HepG2 (cell line): ENCODE data around the gene ST8SIA1. TPM values are rescaled to one million over a fixed set of nuclear protein-coding genes. Genes with fewer than 3 reads are reported as not detected.

Experiments
- ATAC-seq: fragments of 200-7000 bp; cut with Tn5 transposase; 3 replicates; pipeline ENCODE4 v1.9.1; 2020; ENCODE audit warnings: mild to moderate bottlenecking, moderate library complexity
- BruUV-seq: library from RNA; stranded (reverse); fragments of 400-500 nt; replicated peaks from 2 replicates; lab custom pipeline; 2021; lab: Mats Ljungman, UMichigan
- CTCF ChIA-PET: fragments of 300-600 bp; formaldehyde crosslinking; extraction: SDS; loops from one replicate; lab custom pipeline; 2021; ENCODE audit warnings: low total read pairs, inconsistent platforms, low intra/inter-chr PET ratio; lab: Yijun Ruan, JAX
- POLR2A ChIA-PET: fragments of 350-600 bp; sonication (Branson Sonifier 250); formaldehyde crosslinking; loops from one replicate; lab custom pipeline; 2020; ENCODE audit warnings: antibody characterized with exemption, inconsistent platforms; lab: Yijun Ruan, JAX
- DNase-seq: peaks from one replicate; pipeline ENCODE4 v3.0.0-alpha.2; 2015; ENCODE audit warnings: low spot score
- FAIRE-seq: peaks from 3 replicates; lab custom pipeline; 2011; peaks lifted over from hg19 to GRCh38; lab: Jason Lieb, UNC
- H2AFZ ChIP-seq: one replicate; pipeline ENCODE4 v1.6.1; 2011; ENCODE audit warnings: low read length, inconsistent platforms
- H3K27ac ChIP-seq: fragments of 300-600 bp; 3 replicates; pipeline ENCODE4 v1.8.0; 2011; ENCODE audit warnings: mixed run types, mild to moderate bottlenecking, mixed read lengths, low read length, inconsistent platforms; ENCODE audit not compliant: insufficient read depth; ENCODE audit errors: extremely low read length
- H3K27me3 ChIP-seq, 2 experiments: fragments of 200-600 bp in 1 of 2; 2 replicates in 1 of 2; 3 replicates in 1 of 2; pipeline versions ENCODE4 v1.6.0 to v1.8.0; 2011; ENCODE audit warnings: low read length in 2 of 2, mild to moderate bottlenecking in 2 of 2, moderate library complexity in 2 of 2, inconsistent platforms in 1 of 2; ENCODE audit not compliant: insufficient read depth in 2 of 2, control insufficient read depth in 1 of 2
- H3K36me3 ChIP-seq, 2 experiments: fragments of 200-600 bp in 1 of 2; replicated peaks in 1 of 2; 2 replicates in 1 of 2; 3 replicates in 1 of 2; pipeline versions ENCODE4 v1.5.1 to v1.8.0; 2011; ENCODE audit warnings: low read length in 2 of 2, inconsistent platforms in 1 of 2; ENCODE audit not compliant: insufficient read depth in 2 of 2, control insufficient read depth in 1 of 2
- H3K4me1 ChIP-seq: 2 replicates; pipeline ENCODE4 v1.5.1; 2012; ENCODE audit warnings: low read length, inconsistent platforms; ENCODE audit not compliant: insufficient read depth
- H3K4me2 ChIP-seq: 2 replicates; pipeline ENCODE4 v1.6.0; 2011; ENCODE audit warnings: low read depth, low read length, inconsistent platforms
- H3K4me3 ChIP-seq, 3 experiments: fragments of 200-600 bp in 1 of 3; sonication (generic), shearing (Covaris generic) in 1 of 3; replicated peaks in 1 of 3; 2 replicates each; pipeline ENCODE4 v1.5.1; 2011 to 2016; ENCODE audit warnings: low read length in 3 of 3, inconsistent platforms in 2 of 3, low read depth in 2 of 3, mild to moderate bottlenecking in 2 of 3, control low read depth in 1 of 3, mixed read lengths in 1 of 3; ENCODE audit not compliant: insufficient read depth in 1 of 3
- H3K79me2 ChIP-seq: one replicate; pipeline ENCODE4 v1.6.1; 2011; ENCODE audit warnings: low read length, inconsistent platforms; ENCODE audit not compliant: insufficient read depth
- H3K9ac ChIP-seq: 2 replicates; pipeline ENCODE4 v1.6.0; 2011; ENCODE audit warnings: mild to moderate bottlenecking, low read depth, low read length, inconsistent platforms; ENCODE audit not compliant: insufficient read depth
- H3K9me3 ChIP-seq: 2 replicates; pipeline ENCODE4 v1.5.1; 2012; ENCODE audit warnings: mild to moderate bottlenecking, low read length
- H4K20me1 ChIP-seq: 2 replicates; pipeline ENCODE4 v1.6.0; 2011; ENCODE audit warnings: inconsistent platforms, mild to moderate bottlenecking, low read length, moderate library complexity; ENCODE audit not compliant: insufficient read depth
- CREM ChIP-seq, 2 experiments: sonication (generic) in 1 of 2; formaldehyde crosslinking in 1 of 2; IDR thresholded peaks; 2 replicates each; pipeline versions ENCODE4 v1.4.0 to v1.6.1; 2016 to 2020; ENCODE audit warnings: antibody characterized with exemption in 1 of 2, mild to moderate bottlenecking in 1 of 2, missing genetic modification reagents in 1 of 2
- ELF4 ChIP-seq: sonication (generic); formaldehyde crosslinking; IDR thresholded peaks from 2 replicates; pipeline ENCODE4 v1.5.0; 2020; ENCODE audit warnings: missing genetic modification reagents, mild to moderate bottlenecking, moderate library complexity, borderline replicate concordance
- FOXK2 ChIP-seq: fragments of 450-650 bp; IDR thresholded peaks from 2 replicates; pipeline ENCODE4 v1.6.1; 2016
- IRF1 ChIP-seq: sonication (generic); formaldehyde crosslinking; IDR thresholded peaks from 2 replicates; pipeline ENCODE4 v1.4.0; 2020; ENCODE audit warnings: low read depth, mild to moderate bottlenecking, missing genetic modification reagents
- KLF13 ChIP-seq: sonication (generic); formaldehyde crosslinking; IDR thresholded peaks from 2 replicates; pipeline ENCODE4 v1.4.0; 2020; ENCODE audit warnings: mild to moderate bottlenecking, missing genetic modification reagents
- MTF2 ChIP-seq: sonication (generic); formaldehyde crosslinking; IDR thresholded peaks from 2 replicates; pipeline ENCODE4 v1.5.0; 2020; ENCODE audit warnings: missing genetic modification reagents, borderline replicate concordance
- NFE2L1 ChIP-seq: sonication (generic); formaldehyde crosslinking; IDR thresholded peaks from 2 replicates; pipeline ENCODE4 v1.4.0; 2020; ENCODE audit warnings: missing genetic modification reagents, mild to moderate bottlenecking, borderline replicate concordance
- RARG ChIP-seq: sonication (generic); formaldehyde crosslinking; IDR thresholded peaks from 2 replicates; pipeline ENCODE4 v1.4.0; 2020; ENCODE audit warnings: low read depth, mild to moderate bottlenecking, missing genetic modification reagents
- ZNF574 ChIP-seq: sonication (generic); formaldehyde crosslinking; IDR thresholded peaks from 2 replicates; pipeline ENCODE4 v1.4.0; 2020; ENCODE audit warnings: missing genetic modification reagents
- ZNF766 ChIP-seq: sonication (generic); formaldehyde crosslinking; IDR thresholded peaks from 2 replicates; pipeline ENCODE4 v1.5.0; 2020; ENCODE audit warnings: missing genetic modification reagents, borderline replicate concordance
- WGBS: methylation state at CpG from one replicate; pipeline ENCODE4 v1.1.6; 2017; ENCODE audit warnings: low lambda C conversion rate; 5-methylcytosine and 5-hydroxymethylcytosine counted together
- in situ Hi-C: cut with HindIII; loops from 2 replicates; pipeline ENCODE4 v1.10.0; 2017; ENCODE audit warnings: low pct_unique_long_range_greater_than_20kb; ENCODE audit not compliant: extremely low pct_ligation_motif_present
- intact Hi-C: fragments of 100-400 bp; cut with micrococcal nuclease; formaldehyde crosslinking; loops from one replicate; pipeline ENCODE4 v1.10.0; 2022; ENCODE audit not compliant: unreplicated experiment
- polyA plus RNA-seq, 8 experiments: library from polyadenylated mRNA; depleted of rRNA in 3 of 8; stranded (reverse) in 7 of 8; unstranded in 1 of 8; fragments of >200 nt; fragmentation: Illumina TruSeq in 4 of 8; extraction: Trizol in 4 of 8; gene quantifications; 2 replicates each; pipeline versions ENCODE4 v1.2.1 to v1.2.3, GENCODE V29; 2011 to 2016; ENCODE audit warnings: low read depth in 4 of 8, missing spikeins in 1 of 8, mixed read lengths in 1 of 8; ENCODE audit not compliant: insufficient read depth in 1 of 8
- total RNA-seq, 5 experiments: library from RNA; depleted of rRNA; stranded (reverse); fragments of >200 nt; fragmentation: Illumina TruSeq; extraction: Trizol; gene quantifications; 2 replicates each; pipeline ENCODE4 v1.2.3, GENCODE V29; 2016; ENCODE audit warnings: low read depth in 1 of 5

ST8SIA1 gene
- total and polyA plus RNA-seq, 2 of the 13 experiments (the other 11 are each of a cell fraction or from before 2014, with no cell fraction given) = not detected

DNA sequence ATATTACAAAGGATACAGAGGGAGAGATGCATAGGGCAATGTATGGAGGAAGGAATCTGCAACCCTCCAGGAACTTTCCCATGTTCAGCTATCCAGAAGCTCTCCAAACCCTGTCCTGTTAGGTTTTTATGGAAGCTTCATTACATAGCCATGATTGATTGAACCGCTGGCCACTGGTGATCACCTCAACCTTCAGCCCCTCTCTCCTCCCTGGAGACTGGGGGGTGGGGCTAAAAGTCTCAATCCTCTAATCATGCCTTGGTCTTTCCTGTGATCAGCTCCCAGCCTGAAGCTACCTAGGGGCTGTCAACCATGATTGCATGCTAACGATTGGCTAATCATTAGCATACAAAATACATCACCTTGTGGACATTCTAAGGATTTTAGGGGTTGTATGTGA lies 123.4 kb downstream of the ST8SIA1 start:
- Histone ChIP-seq H4K20me1 (no peaks in the 10 kb centered on the region), H3K79me2 (no peaks in the 10 kb centered on the region), H3K36me3 (no peaks in the 10 kb centered on the region), H3K27ac (no peak overlapping the region), H3K4me2 (no peak overlapping the region), H3K9ac (no peak overlapping the region), H3K9me3 (no peaks in the 10 kb centered on the region), H3K27me3 (no peaks in the 10 kb centered on the region), H3K4me1 (no peaks in the 10 kb centered on the region), H3K4me3 (no peak overlapping the region), H2AFZ (no peak overlapping the region)
- ChIA-PET CTCF (no interaction called here), POLR2A (no interaction called here)
- ATAC-seq (no peak), FAIRE-seq (no peak), DNase-seq (no peak)
- in situ Hi-C loops = no loop called here
- BruUV-seq = no TSS peak
- intact Hi-C loops = loop anchor here (5.0 kb wide), 1 partner anchor 136 kb away; no protein-coding TSS in a partner anchor
- 6% methylated on average over 2 of the region's 2 CpGs for WGBS
- TF ChIP-seq RARG (CRISPR knock-in tag) = no peak
- no peak for TF ChIP-seq ZNF574 (CRISPR knock-in tag)
- no peak for TF ChIP-seq NFE2L1 (CRISPR knock-in tag)
- TF ChIP-seq KLF13 = no peak
- no peak for TF ChIP-seq ZNF766
- no peak for TF ChIP-seq ELF4 (CRISPR knock-in tag)
- TF ChIP-seq MTF2 (CRISPR knock-in tag) = no peak
- TF ChIP-seq CREM (IDR thresholded peaks at IDR 0.05) = no peak
- TF ChIP-seq CREM (CRISPR knock-in tag; IDR thresholded peaks at IDR 0.05) = no peak
- no peak for TF ChIP-seq IRF1 (CRISPR knock-in tag)
- no peak for TF ChIP-seq FOXK2
